Jurkat, Clone E6-1 (cell line): Measurements from ENCODE around the gene RNF152.

Source experiments
- DNase-seq: peaks from one replicate; pipeline ENCODE4 v3.0.0-alpha.2; 2011; ENCODE audit warnings: low read depth, low spot score
- H3K4me3 ChIP-seq: 2 replicates; pipeline ENCODE4 v1.5.1; 2011; ENCODE audit warnings: mild to moderate bottlenecking, low read length, control low read depth, moderate library complexity

The RNF152 gene

GRCh38 chr18:61856678-61857077 lies 36.1 kb downstream of the RNF152 start:
- H3K4me3 ChIP-seq: no peak overlapping the region
- no peak for DNase-seq

DNA sequence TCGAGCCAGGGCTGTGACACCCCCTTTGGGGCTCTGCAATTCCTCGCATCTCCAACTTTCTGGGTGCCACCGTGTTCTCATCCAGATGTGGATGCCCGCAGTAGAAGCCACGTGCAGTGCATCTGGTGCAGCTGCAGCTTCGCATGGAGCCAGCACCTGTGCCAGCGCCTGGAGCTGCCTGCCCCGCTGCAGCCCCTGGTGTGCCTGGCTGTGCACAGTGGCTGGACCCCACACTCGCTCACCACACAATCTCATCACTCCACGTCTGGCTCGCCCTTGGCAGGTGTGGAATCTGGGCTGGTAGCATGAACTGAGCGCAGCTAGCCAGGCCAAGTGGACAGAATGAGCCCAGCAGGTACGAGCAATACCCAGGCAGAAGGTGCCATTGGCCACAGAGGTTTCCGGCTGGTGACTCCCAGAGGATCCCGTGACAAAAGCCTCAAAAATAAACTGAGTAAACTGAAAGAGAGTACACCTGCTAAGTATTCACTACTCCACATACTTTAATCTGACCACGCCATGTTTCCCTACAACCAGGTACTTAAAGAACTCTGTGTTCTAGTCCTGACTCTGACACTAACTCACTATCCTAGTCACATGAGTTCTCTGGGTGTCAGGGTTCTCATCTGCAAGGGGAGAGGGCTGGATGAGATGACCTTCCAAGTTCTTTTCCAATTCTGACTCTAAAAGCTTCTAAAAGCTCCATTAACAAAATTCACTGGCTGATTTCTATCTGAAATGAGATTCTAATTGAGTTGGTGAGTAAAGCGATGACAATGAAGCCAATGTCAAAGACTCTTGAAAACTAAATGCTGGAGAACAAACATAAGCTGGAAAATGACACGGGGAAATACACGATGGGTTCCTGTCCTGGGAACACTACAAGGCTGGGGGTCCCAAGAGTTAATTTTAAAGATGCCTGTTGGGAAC lies 37.1 kb downstream of the RNF152 start:
- no peak for DNase-seq
- H3K4me3 ChIP-seq: no peak overlapping the region

- no peak for DNase-seq
Measured at GRCh38 chr18:61854578-61855448, 38.0 kb downstream of the RNF152 start.

DNA sequence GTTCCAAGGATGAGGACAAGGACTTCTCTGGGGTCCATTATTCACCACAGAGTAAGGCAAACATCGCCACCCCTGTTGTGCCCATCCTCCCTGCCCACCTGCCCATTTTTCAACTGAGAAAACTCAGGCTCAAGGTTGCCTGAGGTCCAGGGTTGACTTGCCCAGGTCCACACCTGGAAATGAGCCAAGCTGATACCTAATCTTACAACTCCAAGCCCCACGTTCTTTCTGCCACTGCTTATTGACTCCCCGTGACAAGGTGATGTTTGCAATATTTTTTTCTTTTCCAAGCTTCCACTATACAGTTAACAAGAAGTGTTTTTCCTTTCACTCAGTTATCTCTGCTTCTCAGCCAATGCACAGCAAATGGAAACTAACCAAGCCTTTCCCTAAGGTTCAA lies 39.0 kb downstream of the RNF152 start:
- no peak for DNase-seq
- no peak overlapping the region for H3K4me3 ChIP-seq

More at GRCh38 chr18:61854578-61855448, 38.0 kb downstream of the RNF152 start:
- H3K4me3 ChIP-seq: no peak overlapping the region

DNA sequence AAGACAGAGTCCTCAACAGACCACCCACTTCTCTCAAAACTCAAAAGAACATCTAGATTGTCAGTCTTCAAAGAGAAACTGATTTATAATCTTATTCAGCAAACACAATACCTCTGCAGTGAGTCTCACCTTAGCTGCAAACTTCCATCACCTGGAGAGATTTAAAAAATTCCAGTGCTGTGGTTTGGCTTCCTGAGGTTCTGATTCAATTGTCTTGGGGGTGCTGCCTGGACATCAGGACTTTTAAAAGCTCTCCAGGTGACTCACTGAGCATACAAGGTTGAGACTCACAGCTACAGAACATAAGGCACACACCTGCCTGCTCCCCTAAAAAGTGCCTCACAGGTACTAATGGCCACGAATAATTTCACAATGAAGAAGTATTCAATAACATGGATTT lies 40.3 kb downstream of the RNF152 start:
- no peak overlapping the region for H3K4me3 ChIP-seq
- no peak for DNase-seq

DNA sequence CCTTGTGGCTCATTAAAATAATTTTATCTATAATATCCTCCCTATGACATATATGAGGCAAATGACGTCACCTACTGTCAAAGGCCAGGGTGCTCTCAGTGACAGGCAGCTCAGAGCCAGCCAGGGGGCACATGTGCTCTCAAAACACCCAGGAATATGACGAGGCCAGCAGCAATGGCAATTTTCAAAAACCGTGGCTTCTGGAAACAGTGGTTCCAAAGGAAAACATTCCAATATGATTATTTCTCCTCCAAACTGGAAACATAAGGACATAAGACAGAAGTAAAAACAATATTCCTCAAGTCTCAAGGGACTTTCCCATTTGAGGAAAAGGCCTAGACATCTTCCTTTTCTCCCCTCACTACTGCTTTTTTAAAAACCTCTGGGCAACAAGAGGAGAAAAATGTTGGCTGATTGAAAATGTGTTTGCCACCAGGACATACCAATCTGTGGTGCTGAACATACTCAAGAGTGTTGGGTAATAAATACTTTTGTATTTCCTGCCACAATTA lies 40.8 kb downstream of the RNF152 start:
- no peak for DNase-seq
- H3K4me3 ChIP-seq: no peak overlapping the region

- no peak overlapping the region for H3K4me3 ChIP-seq
- no peak for DNase-seq
Measured at GRCh38 chr18:61851279-61851678, 41.5 kb downstream of the RNF152 start.

DNA sequence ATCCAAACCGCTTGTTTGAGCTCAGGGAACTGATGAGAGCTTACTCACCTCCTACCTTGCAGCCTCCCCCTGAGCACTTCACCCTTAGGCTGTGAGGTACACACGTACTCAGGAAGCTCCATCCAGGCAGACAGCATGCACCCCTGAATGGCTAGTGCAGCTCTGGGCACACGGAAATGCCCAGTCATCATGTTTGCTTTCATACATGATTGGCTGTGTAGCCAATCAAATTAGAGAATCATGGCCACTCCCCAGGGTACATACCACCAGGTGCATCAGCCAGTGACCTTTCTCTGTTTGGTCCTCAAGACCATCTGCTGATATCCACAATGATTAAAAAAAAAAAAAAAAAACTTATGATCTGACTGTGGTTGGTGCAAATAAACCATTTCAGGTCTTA lies 42.1 kb downstream of the RNF152 start:
- DNase-seq: no peak
- H3K4me3 ChIP-seq: no peak overlapping the region

DNA sequence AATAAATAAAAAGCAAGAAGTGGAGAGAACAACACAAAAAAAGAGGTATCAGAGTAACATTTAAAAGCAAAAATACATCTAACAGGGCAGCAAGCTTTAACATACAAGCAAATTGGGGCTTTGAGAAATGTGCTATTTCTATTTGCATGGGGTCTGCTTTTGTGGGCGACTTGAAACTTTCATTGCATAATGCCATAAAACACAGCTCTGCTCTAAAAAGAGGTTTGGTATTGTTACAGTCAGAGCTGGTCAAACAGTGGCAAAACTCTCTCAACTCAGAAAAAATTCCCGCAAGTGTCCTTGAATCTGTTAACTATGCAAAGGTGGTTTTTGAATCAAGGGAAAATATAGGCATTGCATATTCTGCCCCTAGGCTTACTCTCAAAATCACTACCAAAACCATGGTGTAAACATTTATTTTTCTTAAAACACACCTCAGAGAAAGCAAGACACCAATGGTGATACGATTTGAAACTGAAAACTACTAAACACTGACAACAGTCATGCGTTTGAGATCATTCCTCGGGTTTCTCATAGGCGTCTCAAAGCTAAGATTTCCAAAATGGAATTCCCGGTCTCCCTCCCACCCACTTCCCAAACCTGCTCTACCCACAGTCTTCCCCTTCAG lies 45.5 kb downstream of the RNF152 start:
- no peak overlapping the region for H3K4me3 ChIP-seq
- DNase-seq: no peak

- no peak for DNase-seq
- H3K4me3 ChIP-seq: no peak overlapping the region
Measured at GRCh38 chr18:61845197-61845596, 47.6 kb downstream of the RNF152 start.

DNA sequence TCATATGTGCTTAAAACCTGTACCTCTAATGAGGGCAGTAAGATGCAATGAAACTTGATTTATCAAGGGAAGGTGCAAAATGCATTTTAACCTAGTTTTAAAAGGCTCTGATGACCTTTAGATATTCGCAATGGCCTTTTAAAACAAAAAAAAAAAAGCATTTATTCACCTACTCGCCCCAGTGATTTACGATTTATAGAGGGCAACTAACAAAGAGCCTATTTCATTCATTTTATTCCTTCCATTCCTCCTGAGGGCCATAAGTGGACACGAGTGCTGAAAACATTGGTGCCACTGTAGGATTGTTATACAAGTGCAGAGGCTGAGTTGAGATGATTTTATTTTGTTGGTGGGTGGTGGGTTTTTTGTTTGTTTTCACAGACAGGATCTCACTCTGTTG lies 48.1 kb downstream of the RNF152 start:
- DNase-seq: no peak
- H3K4me3 ChIP-seq: no peak overlapping the region

GRCh38 chr18:61842146-61842545 lies 50.7 kb downstream of the RNF152 start:
- no peak overlapping the region for H3K4me3 ChIP-seq
- DNase-seq: no peak

DNA sequence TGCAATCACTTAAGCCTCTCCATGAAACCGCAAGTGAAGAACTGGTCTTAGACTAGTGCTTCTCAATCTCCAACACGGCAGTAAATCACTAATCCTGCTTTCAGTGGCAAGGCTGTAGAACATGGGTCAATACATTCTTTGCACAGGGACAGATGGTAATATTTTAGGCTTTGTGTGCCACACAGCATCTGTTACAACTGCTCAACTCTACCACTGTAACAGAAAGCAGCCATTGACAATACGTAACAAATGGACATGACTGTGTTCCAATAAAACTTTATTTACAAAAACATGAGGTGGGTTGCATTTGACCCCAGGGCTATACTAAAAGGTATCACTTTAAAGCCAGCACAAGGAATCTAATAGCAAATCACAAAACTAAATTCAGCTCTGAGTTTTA lies 51.1 kb downstream of the RNF152 start:
- H3K4me3 ChIP-seq: no peak overlapping the region
- DNase-seq: no peak

DNA sequence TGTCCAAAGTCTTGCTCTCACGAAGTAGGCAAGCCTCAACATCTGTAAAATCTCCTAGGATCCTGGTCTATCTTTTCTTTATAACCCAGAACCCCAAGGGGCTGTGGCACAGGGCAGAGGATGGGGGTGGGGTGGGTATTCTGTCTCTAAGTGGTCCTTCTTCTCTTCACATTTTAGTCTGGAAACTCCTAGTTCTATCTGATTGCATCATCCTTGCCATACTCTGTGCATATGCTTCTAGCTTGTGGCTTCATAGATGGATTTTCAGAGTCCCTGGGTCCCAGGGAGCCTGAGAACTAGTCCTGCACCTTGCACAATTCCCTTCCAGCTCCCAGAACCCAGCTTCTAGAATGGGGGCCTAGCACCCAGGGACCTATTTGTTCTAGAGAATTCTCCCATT lies 52.5 kb downstream of the RNF152 start:
- H3K4me3 ChIP-seq: no peak overlapping the region
- no peak for DNase-seq

GRCh38 chr18:61838521-61838920 lies 54.3 kb downstream of the RNF152 start:
- no peak for DNase-seq
- H3K4me3 ChIP-seq: no peak overlapping the region

DNA sequence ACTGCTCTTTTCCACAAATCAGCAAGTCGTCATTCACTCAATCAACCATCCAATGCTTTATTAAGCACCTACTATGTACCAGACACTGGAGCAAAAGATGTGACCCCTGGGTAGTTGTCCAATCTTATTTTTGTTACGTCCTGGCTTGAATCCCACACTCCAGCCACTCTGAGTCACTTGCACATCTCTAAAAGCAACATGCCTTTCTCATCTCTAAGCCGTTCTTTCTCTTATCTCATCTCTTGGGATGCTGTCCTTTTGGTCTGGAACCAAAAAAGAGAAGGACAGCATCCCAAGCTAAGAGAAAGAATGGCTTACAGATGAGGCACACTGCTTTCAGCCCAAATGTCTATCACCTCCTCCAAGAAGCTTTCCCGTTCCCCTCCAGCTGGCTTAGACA lies 58.8 kb downstream of the RNF152 start:
- no peak for DNase-seq
- no peak overlapping the region for H3K4me3 ChIP-seq

GRCh38 chr18:61833387-61833786 lies 59.4 kb downstream of the RNF152 start:
- H3K4me3 ChIP-seq: no peak overlapping the region
- DNase-seq: peak; percentile 84

GRCh38 chr18:61832858-61833257 lies 59.9 kb downstream of the RNF152 start:
- no peak for DNase-seq
- no peak overlapping the region for H3K4me3 ChIP-seq

DNA sequence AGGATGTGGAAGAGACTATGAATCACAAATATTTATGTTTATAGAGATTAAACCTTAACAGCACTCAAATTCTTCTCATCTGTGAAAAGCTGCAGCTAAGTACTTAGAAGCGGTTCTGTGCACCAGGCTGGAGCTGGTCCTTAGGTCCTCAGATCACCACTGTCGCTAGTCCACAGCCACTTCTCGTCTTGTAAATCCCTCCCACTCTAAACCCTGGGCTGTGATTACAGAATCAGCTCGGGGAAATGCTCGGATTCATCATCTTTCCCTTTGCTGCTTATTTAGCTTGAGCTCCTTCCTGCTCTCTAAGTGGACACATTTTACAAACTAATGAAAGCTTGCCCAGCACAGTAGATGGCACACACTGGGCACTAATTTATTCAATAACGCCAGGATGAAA lies 61.7 kb downstream of the RNF152 start:
- H3K4me3 ChIP-seq: no peak overlapping the region
- no peak for DNase-seq

GRCh38 chr18:61829108-61829507 lies 63.7 kb downstream of the RNF152 start:
- H3K4me3 ChIP-seq: no peak overlapping the region
- DNase-seq: no peak
